Sigmoid colon (tissue), 4 donors: ENCODE data around the gene TP73.

Experiments used
- CTCF ChIP-seq, 4 experiments: fragments of 450-650 bp in 3 of 4; fragments of 200-600 bp in 1 of 4; IDR thresholded peaks; one replicate each; pipeline ENCODE4 v1.5.1; 2016 to 2019; ENCODE audit warnings: antibody characterized with exemption in 4 of 4, mild to moderate bottlenecking in 3 of 4, moderate library complexity in 2 of 4
- EP300 ChIP-seq, 4 donors: sonication (generic); formaldehyde crosslinking; IDR thresholded peaks; one replicate each; pipeline ENCODE4 v1.6.1; 2017; ENCODE audit warnings: antibody characterized with exemption in 4 of 4

- TF ChIP-seq CTCF (IDR thresholded peaks at IDR 0.05) = no peak
- no peak for TF ChIP-seq EP300 (IDR thresholded peaks at IDR 0.05)
Measured at GRCh38 chr1:3620708-3621107, 31.6 kb upstream of the TP73 start.
